Measurements from ENCODE around the gene TECRL.

Gene TECRL

GRCh38 chr4:64409300-64409699 lies at the start of gene TECRL:
Gene TECRL (minus strand): TSS chr4:64409450. CDS start chr4:64409351, 99 bp downstream.
- no peak for DNase-seq

- DNase-seq, result no peak
These were observed 23.4 kb upstream of the TECRL start for GRCh38 chr4:64432674-64433073.

- DNase-seq, result no peak
These were observed 21.7 kb upstream of the TECRL start for GRCh38 chr4:64430933-64431332.

GRCh38 chr4:64417974-64418373 lies 8.7 kb upstream of the TECRL start:
- no peak for DNase-seq

- DNase-seq, result no peak
These were observed 2.2 kb downstream of the TECRL start for GRCh38 chr4:64407000-64407399.

- DNase-seq, result no peak
These were observed 3.5 kb downstream of the TECRL start for GRCh38 chr4:64405761-64406160.

- DNase-seq, result no peak
These were observed 6.6 kb downstream of the TECRL start for GRCh38 chr4:64402684-64403083.

- no peak for DNase-seq
These were observed 9.7 kb downstream of the TECRL start for GRCh38 chr4:64399313-64400109.

- no peak for DNase-seq
These were observed 14.8 kb downstream of the TECRL start for GRCh38 chr4:64394469-64394868.

GRCh38 chr4:64388252-64388651 lies 21.0 kb downstream of the TECRL start:
- no peak for DNase-seq

GRCh38 chr4:64385220-64385619 lies 24.0 kb downstream of the TECRL start:
- DNase-seq, result no peak

GRCh38 chr4:64384237-64385203 lies 24.7 kb downstream of the TECRL start:
- DNase-seq, result no peak

GRCh38 chr4:64368741-64369140 lies 40.5 kb downstream of the TECRL start:
- DNase-seq, result no peak

GRCh38 chr4:64361399-64361740 lies 47.9 kb downstream of the TECRL start:
- DNase-seq, result no peak

GRCh38 chr4:64360664-64361398 lies 48.4 kb downstream of the TECRL start:
- no peak for DNase-seq

GRCh38 chr4:64359489-64359888 lies 49.8 kb downstream of the TECRL start:
- DNase-seq, result no peak

GRCh38 chr4:64353904-64354303 lies 55.3 kb downstream of the TECRL start:
- no peak for DNase-seq

- DNase-seq, result peak; percentile 1
These were observed 67.5 kb downstream of the TECRL start for GRCh38 chr4:64341711-64342110.

GRCh38 chr4:64340218-64341110 lies 68.8 kb downstream of the TECRL start:
- DNase-seq, result no peak

- DNase-seq, result no peak
These were observed 74.3 kb downstream of the TECRL start for GRCh38 chr4:64334964-64335363.

GRCh38 chr4:64330143-64330542 lies 79.1 kb downstream of the TECRL start:
- no peak for DNase-seq

- DNase-seq, result no peak
These were observed 82.0 kb downstream of the TECRL start for GRCh38 chr4:64327237-64327636.
